Uterus (tissue), 2 donors: ENCODE data around the gene ZNF710.

ENCODE experiments used
- CTCF ChIP-seq, 4 experiments: fragments of 200-600 bp in 2 of 4; fragments of 450-650 bp in 2 of 4; sonication (generic) in 2 of 4; IDR thresholded peaks; one replicate each; pipeline ENCODE4 v1.5.1; 2016 to 2019; ENCODE audit warnings: antibody characterized with exemption in 4 of 4, mild to moderate bottlenecking in 2 of 4, moderate library complexity in 1 of 4
- POLR2A ChIP-seq, 2 donors: fragments of 450-650 bp; IDR thresholded peaks; one replicate each; pipeline ENCODE4 v1.6.1; 2016; ENCODE audit warnings: antibody characterized with exemption in 2 of 2, mild to moderate bottlenecking in 1 of 2, moderate library complexity in 1 of 2

- TF ChIP-seq CTCF (IDR thresholded peaks at IDR 0.05): no peak
- no peak for TF ChIP-seq POLR2A (IDR thresholded peaks at IDR 0.05)
Observed at GRCh38 chr15:90007076-90007460, 5.9 kb downstream of the ZNF710 start.
